B cell (primary cell): ENCODE results near the gene ZMYND8. TPM values are rescaled to one million over a fixed set of nuclear protein-coding genes. Genes with fewer than 3 reads are reported as not detected.
"Not testable (repeated sequence)": the region's sequence is repeated elsewhere in the genome, so short reads cannot be mapped to it uniquely, and the experiment has no call there.

Experiments
- ATAC-seq: fragments of 200-7000 bp; cut with Tn5 transposase; one replicate; pipeline ENCODE4 v1.10.0; 2021; ENCODE audit warnings: low read depth, mild to moderate bottlenecking, moderate number of reproducible peaks, moderate library complexity
- CTCF ChIA-PET: fragments of 350-600 bp; sonication (Branson Sonifier 250); formaldehyde crosslinking; loops from one replicate; lab custom pipeline; 2021; ENCODE audit warnings: antibody characterized with exemption, inconsistent platforms; lab: Charles Lee
- POLR2A ChIA-PET: fragments of 350-600 bp; sonication (Branson Sonifier 250); formaldehyde crosslinking; loops from one replicate; lab custom pipeline; 2021; ENCODE audit warnings: antibody characterized with exemption; lab: Charles Lee
- DNase-seq: peaks from one replicate; pipeline ENCODE4 v3.0.0; 2013
- H2AFZ ChIP-seq: 2 replicates; pipeline ENCODE4 v1.6.1; 2012; ENCODE audit warnings: mild to moderate bottlenecking, low read depth, low read length; ENCODE audit not compliant: insufficient read depth, poor library complexity, severe bottlenecking
- H3K27ac ChIP-seq, 2 donors: 1 replicate in 1 of 2; 2 replicates in 1 of 2; pipeline ENCODE4 v1.5.1; 2012 to 2013; ENCODE audit warnings: low read length in 2 of 2, mild to moderate bottlenecking in 2 of 2, moderate library complexity in 1 of 2
- H3K27me3 ChIP-seq, 4 experiments: fragments of 200-600 bp in 1 of 4; sonication (generic) in 1 of 4; replicated peaks in 1 of 4; 1 replicate in 2 of 4; 2 replicates in 2 of 4; pipeline versions ENCODE4 v1.6.1 to v1.7.0; 2013 to 2016; ENCODE audit warnings: low read length in 3 of 4, mild to moderate bottlenecking in 2 of 4, mixed read lengths in 1 of 4, moderate library complexity in 1 of 4; ENCODE audit not compliant: insufficient read depth in 4 of 4, control insufficient read depth in 3 of 4; ENCODE audit errors: control extremely low read depth in 1 of 4
- H3K36me3 ChIP-seq, 2 experiments: replicated peaks in 1 of 2; 1 replicate in 1 of 2; 2 replicates in 1 of 2; pipeline versions ENCODE4 v1.6.1 to v1.7.1; 2013; ENCODE audit warnings: low read length in 1 of 2; ENCODE audit not compliant: insufficient read depth in 2 of 2, control insufficient read depth in 1 of 2; ENCODE audit errors: control extremely low read depth in 1 of 2, extremely low read depth in 1 of 2
- H3K4me1 ChIP-seq, 2 donors: fragments of 200-600 bp in 1 of 2; sonication (generic) in 1 of 2; 1 replicate in 1 of 2; 2 replicates in 1 of 2; pipeline versions ENCODE4 v1.5.1 to v1.6.1; 2013 to 2017; ENCODE audit warnings: low read length in 2 of 2; ENCODE audit not compliant: control insufficient read depth in 2 of 2, insufficient read depth in 2 of 2
- H3K4me2 ChIP-seq: replicated peaks from 2 replicates; pipeline ENCODE3; 2012; ENCODE audit warnings: mild to moderate bottlenecking, low read depth, low read length; ENCODE audit not compliant: poor library complexity, severe bottlenecking
- H3K4me3 ChIP-seq, 5 experiments: fragments of 200-600 bp in 1 of 5; sonication (generic) in 1 of 5; 1 replicate in 3 of 5; 2 replicates in 2 of 5; pipeline versions ENCODE4 v1.5.1 to v1.7.0; 2011 to 2016; ENCODE audit warnings: low read length in 4 of 5, mild to moderate bottlenecking in 4 of 5, low read depth in 2 of 5, control low read depth in 1 of 5, moderate library complexity in 1 of 5; ENCODE audit not compliant: insufficient read depth in 1 of 5; ENCODE audit errors: control extremely low read depth in 1 of 5, extremely low read depth in 1 of 5
- H3K79me2 ChIP-seq: fragments of 200-600 bp; sonication (generic); one replicate; pipeline ENCODE4 v1.6.0; 2016; ENCODE audit warnings: low read length; ENCODE audit not compliant: control insufficient read depth, insufficient read depth
- H3K9ac ChIP-seq: fragments of 200-600 bp; sonication (generic); 2 replicates; pipeline ENCODE4 v1.6.1; 2017; ENCODE audit warnings: mild to moderate bottlenecking, low read length, moderate library complexity
- H3K9me3 ChIP-seq, 3 donors: one replicate each; pipeline versions ENCODE4 v1.6.1 to v1.7.1; 2013; ENCODE audit warnings: low read length in 2 of 3; ENCODE audit not compliant: control insufficient read depth in 2 of 3, insufficient read depth in 1 of 3; ENCODE audit errors: control extremely low read depth in 1 of 3
- H4K20me1 ChIP-seq: 2 replicates; pipeline ENCODE4 v1.6.0; 2012; ENCODE audit warnings: mild to moderate bottlenecking, low read length; ENCODE audit not compliant: insufficient read depth, control insufficient read depth, poor library complexity, severe bottlenecking
- H3K27ac Mint-ChIP-seq: one replicate; pipeline ENCODE4 v1.8.0; 2021; ENCODE audit warnings: mixed read lengths
- H3K27me3 Mint-ChIP-seq: one replicate; pipeline ENCODE4 v1.8.0; 2021; ENCODE audit warnings: mixed read lengths
- H3K4me1 Mint-ChIP-seq: one replicate; pipeline ENCODE4 v1.8.0; 2021; ENCODE audit warnings: mixed read lengths
- H3K4me3 Mint-ChIP-seq: one replicate; pipeline ENCODE4 v1.8.0; 2021; ENCODE audit warnings: mixed read lengths
- H3K9me3 Mint-ChIP-seq: one replicate; pipeline ENCODE4 v1.8.0; 2022; ENCODE audit warnings: mixed read lengths; ENCODE audit not compliant: insufficient read depth
- CTCF ChIP-seq: fragments of 200-600 bp; IDR thresholded peaks from one replicate; pipeline ENCODE4 v1.8.0; 2022; ENCODE audit warnings: antibody characterized with exemption, mild to moderate bottlenecking
- EZH2 ChIP-seq: IDR thresholded peaks from 2 replicates; pipeline ENCODE4 v1.6.1; 2012; ENCODE audit warnings: borderline replicate concordance, low read depth, mild to moderate bottlenecking, moderate library complexity, low read length; ENCODE audit not compliant: insufficient read depth, poor library complexity, severe bottlenecking
- WGBS: methylation state at CpG from one replicate; pipeline ENCODE4 v1.1.5; 2013; ENCODE audit warnings: missing lambda C conversion rate; ENCODE audit not compliant: insufficient coverage; 5-methylcytosine and 5-hydroxymethylcytosine counted together
- intact Hi-C: fragments of 100-400 bp; cut with micrococcal nuclease; formaldehyde crosslinking; loops from one replicate; pipeline ENCODE4 v1.10.0; 2022
- polyA plus RNA-seq: library from polyadenylated mRNA; depleted of rRNA; stranded (reverse); fragments of >200 nt; gene quantifications from 2 replicates; pipeline ENCODE4 v1.2.3, GENCODE V29; 2012
- total RNA-seq, 2 donors: library from RNA; stranded (reverse); fragments of 120-200 nt in 1 of 2; gene quantifications; 1 replicate in 1 of 2; 2 replicates in 1 of 2; pipeline versions ENCODE4 v1.2.3 to v1.2.4, GENCODE V29; 2013 to 2022

ZMYND8 gene
- total and polyA plus RNA-seq, 2 donors (not counting 1 experiment from before 2014, with no cell fraction given) = 20.3 to 67.2 TPM

- Histone ChIP-seq H2AFZ (no peak overlapping the region), H3K9ac (no peak overlapping the region), H3K4me1 (no peaks in the 10 kb centered on the region), H3K27ac (no peak overlapping the region), H3K4me2 (no peak overlapping the region), H3K79me2 (peaks cover 54% of the 10 kb centered on the region), H3K9me3 (no peaks in the 10 kb centered on the region), H3K36me3 (peaks cover 25 to 86% of the 10 kb centered on the region in 2 experiments), H3K4me3 (no peak overlapping the region), H4K20me1 (peaks cover 27% of the 10 kb centered on the region), H3K27me3 (no peaks in the 10 kb centered on the region)
- H3K27me3 Mint-ChIP-seq = no peaks in the 10 kb centered on the region
- H3K4me1 Mint-ChIP-seq = no peaks in the 10 kb centered on the region
- no peak overlapping the region for H3K4me3 Mint-ChIP-seq
- no peaks in the 10 kb centered on the region for H3K9me3 Mint-ChIP-seq
- TF ChIP-seq EZH2 (no peak), CTCF (no peak)
- DNase-seq = no peak
- ATAC-seq = no peak
- ChIA-PET CTCF (interaction anchor here (0.7 to 1.8 kb wide), 5 partner anchors 13 to 142 kb away, joined by 3 to 4 read pairs (median 4); no protein-coding TSS in a partner anchor), POLR2A (no interaction called here)
- 100% methylated on average over 3 of the region's 8 CpGs for WGBS
- intact Hi-C loops = no loop called here
- H3K27ac Mint-ChIP-seq = no peak overlapping the region
Observed at GRCh38 chr20:47241345-47241781, 115.1 kb downstream of the ZMYND8 start.

GRCh38 chr20:47240096-47240495, 116.4 kb downstream of the ZMYND8 start:
- H3K36me3 ChIP-seq = peaks cover 28 to 86% of the 10 kb centered on the region in 2 experiments

More at GRCh38 chr20:47240096-47240495, 116.4 kb downstream of the ZMYND8 start:
- H3K4me1 Mint-ChIP-seq, H2AFZ ChIP-seq, H3K27ac ChIP-seq, DNase-seq, H3K9me3 ChIP-seq, H3K27me3 Mint-ChIP-seq, H3K4me2 ChIP-seq, intact Hi-C loops, H3K4me3 Mint-ChIP-seq, ATAC-seq, POLR2A ChIA-PET, H3K27me3 ChIP-seq, H3K27ac Mint-ChIP-seq, H3K4me3 ChIP-seq, H3K9me3 Mint-ChIP-seq, H3K9ac ChIP-seq, H3K4me1 ChIP-seq: not testable (repeated sequence)
- CTCF ChIA-PET = interaction anchor here (1.1 to 1.4 kb wide), 2 partner anchors 35 to 143 kb away, joined by 4 read pairs; no protein-coding TSS in a partner anchor
- WGBS = 100% methylated on average over 15 of the region's 20 CpGs
- H4K20me1 ChIP-seq = peaks cover 27% of the 10 kb centered on the region
- H3K79me2 ChIP-seq = peaks cover 46% of the 10 kb centered on the region
